Glutamatergic neuron (in vitro differentiated cells): ENCODE measurements around the gene PRAC1. TPM values are rescaled to one million over a fixed set of nuclear protein-coding genes. Genes with fewer than 3 reads are reported as not detected.

Experiments used
- DNase-seq: peaks from one replicate; pipeline ENCODE4 v3.0.0; 2022
- H3K27ac Mint-ChIP-seq: one replicate; pipeline ENCODE4 v1.8.0; 2020; ENCODE audit warnings: mild to moderate bottlenecking, mixed read lengths, inconsistent platforms; ENCODE audit not compliant: unreplicated experiment
- H3K27me3 Mint-ChIP-seq: one replicate; pipeline ENCODE4 v1.8.0; 2020; ENCODE audit warnings: mild to moderate bottlenecking, moderate library complexity, mixed read lengths, inconsistent platforms; ENCODE audit not compliant: unreplicated experiment
- H3K36me3 Mint-ChIP-seq: one replicate; pipeline ENCODE4 v1.8.0; 2020; ENCODE audit warnings: mild to moderate bottlenecking, mixed read lengths, inconsistent platforms; ENCODE audit not compliant: unreplicated experiment
- H3K4me1 Mint-ChIP-seq: one replicate; pipeline ENCODE4 v1.8.0; 2020; ENCODE audit warnings: mild to moderate bottlenecking, low read depth, mixed read lengths, inconsistent platforms; ENCODE audit not compliant: unreplicated experiment
- H3K4me3 Mint-ChIP-seq: one replicate; pipeline ENCODE4 v1.8.0; 2020; ENCODE audit warnings: mild to moderate bottlenecking, mixed read lengths, inconsistent platforms; ENCODE audit not compliant: unreplicated experiment
- H3K9me3 Mint-ChIP-seq: one replicate; pipeline ENCODE4 v1.8.0; 2020; ENCODE audit warnings: mild to moderate bottlenecking, moderate library complexity, mixed read lengths, inconsistent platforms; ENCODE audit not compliant: unreplicated experiment
- long read RNA-seq: library from polyadenylated mRNA; unstranded; transcript quantifications from one replicate; pipeline ENCODE4 v2.0.0, GENCODE V29; 2020; ENCODE audit not compliant: unreplicated experiment
- total RNA-seq: library from RNA; stranded (reverse); fragmentation: NEBNext Ultra II Directional; extraction: Animal tissue kit (Norgen Biotek cat#: 25700); gene quantifications from one replicate; pipeline ENCODE4 v1.2.1, GENCODE V29; 2021; ENCODE audit not compliant: unreplicated experiment
- TF ChIP-seq, protein P1 (sequence below): fragments of 200-600 bp; sonication (generic); IDR thresholded peaks from one replicate; pipeline ENCODE4 v1.5.0; 2021; ENCODE audit not compliant: partially characterized antibody, unreplicated experiment

Gene PRAC1
- not detected for total RNA-seq
- long read RNA-seq, result 0 reads

DNA sequence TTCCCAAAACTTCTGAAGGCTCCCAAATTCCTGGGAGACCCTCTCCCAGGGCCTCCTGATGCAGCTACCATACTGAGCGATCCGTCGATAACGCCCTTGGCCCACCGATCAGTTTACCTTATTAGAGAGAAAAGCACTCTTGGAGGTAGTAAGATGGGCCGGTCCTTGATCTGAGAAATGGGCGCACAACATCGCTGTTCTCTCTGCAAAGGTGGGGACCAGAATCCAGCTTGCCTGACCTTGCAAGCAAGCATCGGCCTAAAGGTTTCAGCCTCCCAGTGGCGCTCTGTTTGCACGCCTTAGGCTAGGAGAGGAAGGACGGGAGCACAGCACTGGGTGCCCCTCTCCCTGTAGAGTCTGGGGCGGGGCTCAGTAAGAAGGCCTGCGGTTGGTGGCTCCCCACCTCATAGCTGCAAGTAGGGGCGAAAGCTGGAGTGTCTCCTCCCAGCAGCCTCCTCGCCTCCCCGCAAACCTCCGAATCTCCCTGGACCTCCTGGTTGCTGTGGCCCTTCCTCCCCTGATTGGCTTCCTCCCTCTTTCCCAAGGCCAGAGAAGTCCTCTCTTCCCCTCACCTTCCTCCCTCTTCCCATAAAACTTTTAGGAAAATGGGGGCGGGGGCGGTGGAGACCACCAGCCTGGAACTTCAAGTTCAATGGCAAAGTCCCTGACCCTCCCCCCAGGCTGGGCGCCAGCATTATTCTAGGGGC lies at the start of gene PRAC1:
TSS of gene PRAC1 (minus strand) at position 318 of the 707 bp plus-strand sequence. CDS start at position 192, 126 bp downstream.
- Mint-ChIP-seq H3K4me3 (no peak within 1 kb of the TSS), H3K27me3 (peaks cover 54% of the 10 kb centered on the region), H3K4me1 (peaks cover 3% of the 10 kb centered on the region), H3K27ac (no peak within 1 kb of the TSS), H3K36me3 (peaks cover 3% of the 10 kb centered on the region), H3K9me3 (peaks cover 9% of the 10 kb centered on the region)
- TF ChIP-seq, protein P1, sequence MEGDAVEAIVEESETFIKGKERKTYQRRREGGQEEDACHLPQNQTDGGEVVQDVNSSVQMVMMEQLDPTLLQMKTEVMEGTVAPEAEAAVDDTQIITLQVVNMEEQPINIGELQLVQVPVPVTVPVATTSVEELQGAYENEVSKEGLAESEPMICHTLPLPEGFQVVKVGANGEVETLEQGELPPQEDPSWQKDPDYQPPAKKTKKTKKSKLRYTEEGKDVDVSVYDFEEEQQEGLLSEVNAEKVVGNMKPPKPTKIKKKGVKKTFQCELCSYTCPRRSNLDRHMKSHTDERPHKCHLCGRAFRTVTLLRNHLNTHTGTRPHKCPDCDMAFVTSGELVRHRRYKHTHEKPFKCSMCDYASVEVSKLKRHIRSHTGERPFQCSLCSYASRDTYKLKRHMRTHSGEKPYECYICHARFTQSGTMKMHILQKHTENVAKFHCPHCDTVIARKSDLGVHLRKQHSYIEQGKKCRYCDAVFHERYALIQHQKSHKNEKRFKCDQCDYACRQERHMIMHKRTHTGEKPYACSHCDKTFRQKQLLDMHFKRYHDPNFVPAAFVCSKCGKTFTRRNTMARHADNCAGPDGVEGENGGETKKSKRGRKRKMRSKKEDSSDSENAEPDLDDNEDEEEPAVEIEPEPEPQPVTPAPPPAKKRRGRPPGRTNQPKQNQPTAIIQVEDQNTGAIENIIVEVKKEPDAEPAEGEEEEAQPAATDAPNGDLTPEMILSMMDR, result no peak
- no peak for DNase-seq

DNA sequence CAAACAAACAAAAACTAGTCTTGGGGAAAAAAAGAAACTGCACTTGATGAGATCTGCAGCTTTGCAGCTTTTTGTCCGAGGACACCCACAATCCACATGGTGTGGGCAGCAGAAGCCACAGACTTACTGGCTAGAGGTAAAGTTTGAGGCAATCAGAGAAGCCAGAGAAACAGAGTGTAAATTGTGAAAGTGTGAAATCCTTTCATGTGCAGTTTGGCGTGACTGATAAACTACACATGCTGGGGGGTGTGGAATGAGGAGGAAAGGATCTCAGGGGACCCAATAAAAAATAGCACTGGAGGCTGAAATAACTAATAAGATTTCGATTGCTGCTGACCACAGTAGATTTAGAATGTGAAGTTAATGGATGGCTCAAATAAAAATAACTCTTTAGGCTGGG lies 48.6 kb upstream of the PRAC1 start:
- TF ChIP-seq, protein P1, result no peak
- Mint-ChIP-seq H3K4me3 (no peak overlapping the region), H3K9me3 (no peaks in the 10 kb centered on the region), H3K4me1 (no peaks in the 10 kb centered on the region), H3K27me3 (peaks cover 3% of the 10 kb centered on the region), H3K36me3 (peaks cover 12% of the 10 kb centered on the region), H3K27ac (no peak overlapping the region)
- no peak for DNase-seq

DNA sequence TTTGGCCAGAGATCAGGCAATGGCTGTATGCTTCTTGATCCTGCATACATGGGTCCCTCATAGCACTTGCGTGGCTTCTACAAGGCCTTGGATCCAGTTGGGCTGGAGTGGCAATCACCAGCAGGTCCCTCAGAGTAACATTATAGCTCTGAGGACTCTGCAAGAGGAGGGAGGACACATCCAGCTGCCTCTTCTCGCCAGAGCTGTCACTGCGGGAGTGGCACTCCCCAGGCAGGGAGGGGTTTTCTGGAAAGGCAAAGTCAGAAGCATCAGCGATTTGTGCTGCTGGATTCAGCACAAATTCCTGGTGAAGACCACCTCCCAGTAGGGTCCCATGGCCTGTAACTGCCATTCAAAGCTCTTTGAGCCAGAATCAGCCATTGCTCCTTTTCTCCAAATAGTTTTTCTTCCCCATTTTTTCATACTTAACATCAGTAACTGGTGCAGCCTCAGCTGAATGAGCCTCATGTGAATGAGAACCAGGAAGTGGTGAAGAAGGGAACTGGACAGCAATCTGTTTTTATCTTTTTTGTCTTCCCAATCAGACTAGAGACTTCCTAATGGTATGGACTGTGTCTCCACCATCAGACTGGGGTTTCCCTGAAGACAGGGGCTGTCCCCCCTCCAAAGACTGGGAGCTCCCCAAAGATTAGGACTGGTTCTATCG lies 46.8 kb upstream of the PRAC1 start:
- H3K9me3 Mint-ChIP-seq, result no peaks in the 10 kb centered on the region
- H3K27me3 Mint-ChIP-seq, result peaks cover 2% of the 10 kb centered on the region
- no peak overlapping the region for H3K4me3 Mint-ChIP-seq
- no peak for DNase-seq
- TF ChIP-seq, protein P1, result no peak
- H3K36me3 Mint-ChIP-seq, result peaks cover 8% of the 10 kb centered on the region
- no peaks in the 10 kb centered on the region for H3K4me1 Mint-ChIP-seq
- H3K27ac Mint-ChIP-seq, result no peak overlapping the region

DNA sequence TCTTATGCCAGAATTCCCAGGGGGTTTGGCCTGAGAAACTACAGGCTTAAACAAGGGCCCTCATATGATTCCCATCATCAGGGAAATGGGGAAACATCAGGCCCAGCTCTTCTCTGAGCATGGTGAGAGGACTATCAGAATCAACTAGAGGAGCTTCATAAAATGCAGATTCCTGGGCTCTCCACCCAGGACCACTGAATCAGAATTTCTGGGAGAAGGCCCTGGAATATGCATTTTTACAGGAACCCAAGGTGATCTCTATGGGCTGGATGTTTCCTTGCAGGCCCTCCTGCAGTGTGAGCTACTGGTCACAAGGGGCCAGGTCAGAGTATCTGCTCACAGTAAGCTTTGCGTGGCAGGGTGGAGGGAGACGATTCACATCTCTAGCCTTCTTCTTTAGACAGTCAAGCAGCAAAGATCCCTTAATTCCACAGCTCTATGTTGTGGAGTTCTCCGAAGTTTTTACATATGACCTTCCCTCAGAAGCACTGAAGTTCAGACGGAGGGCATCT lies 45.0 kb upstream of the PRAC1 start:
- Mint-ChIP-seq H3K4me1 (no peaks in the 10 kb centered on the region), H3K36me3 (peaks cover 17% of the 10 kb centered on the region), H3K4me3 (no peak overlapping the region), H3K27ac (no peak overlapping the region), H3K9me3 (no peaks in the 10 kb centered on the region), H3K27me3 (peaks cover 5% of the 10 kb centered on the region)
- no peak for DNase-seq
- TF ChIP-seq, protein P1, result no peak

DNA sequence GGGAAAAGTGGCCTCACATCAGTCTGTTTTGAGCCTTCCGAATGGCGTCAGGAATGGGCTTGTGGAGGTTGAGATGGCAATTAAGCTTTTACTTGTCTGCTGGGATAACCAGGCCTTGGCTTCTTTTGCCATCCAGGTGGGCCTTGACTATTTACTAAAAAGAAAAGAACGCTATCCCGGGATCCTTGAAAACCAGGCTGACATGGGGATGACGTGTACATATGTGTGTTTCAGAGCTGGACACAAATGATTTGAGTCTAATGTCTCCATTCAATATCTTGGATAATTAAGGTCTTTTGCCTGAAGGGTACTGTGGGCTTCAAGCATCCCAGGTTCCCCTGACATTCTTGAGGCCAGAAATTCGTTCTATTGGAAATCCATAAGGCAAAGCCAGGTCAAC lies 38.8 kb upstream of the PRAC1 start:
- Mint-ChIP-seq H3K4me3 (no peak overlapping the region), H3K9me3 (peaks cover 3% of the 10 kb centered on the region), H3K4me1 (no peaks in the 10 kb centered on the region), H3K36me3 (peaks cover 9% of the 10 kb centered on the region), H3K27me3 (peaks cover 15% of the 10 kb centered on the region), H3K27ac (no peak overlapping the region)
- TF ChIP-seq, protein P1, result no peak
- DNase-seq, result no peak
